Prostate gland (tissue), 2 donors: ENCODE results near the gene ADGRD1. TPM values are rescaled to one million over a fixed set of nuclear protein-coding genes. Genes with fewer than 3 reads are reported as not detected.

Experiments used
- DNase-seq: peaks from one replicate; pipeline ENCODE4 v3.0.0-alpha.2; 2019; ENCODE audit warnings: low spot score
- H3K27ac ChIP-seq, 2 donors: fragments of 200-600 bp; sonication (generic); 2 replicates each; pipeline ENCODE4 v1.5.1; 2017 to 2019
- H3K27me3 ChIP-seq: fragments of 200-600 bp; sonication (generic); replicated peaks from 2 replicates; pipeline ENCODE4 v1.5.1; 2019; ENCODE audit not compliant: insufficient read depth
- H3K36me3 ChIP-seq, 2 donors: fragments of 200-600 bp; sonication (generic); 1 replicate in 1 of 2; 2 replicates in 1 of 2; pipeline versions ENCODE4 v1.5.1 to v1.8.1; 2017 to 2019
- H3K4me1 ChIP-seq: fragments of 200-600 bp; sonication (generic); replicated peaks from 2 replicates; pipeline ENCODE4 v1.5.1; 2019
- H3K4me3 ChIP-seq, 2 donors: fragments of 200-600 bp; sonication (generic); 2 replicates each; pipeline ENCODE4 v1.5.1; 2017 to 2019
- H3K9me3 ChIP-seq: fragments of 200-600 bp; sonication (generic); 2 replicates; pipeline ENCODE4 v1.5.1; 2017
- POLR2A ChIP-seq: fragments of 450-650 bp; IDR thresholded peaks from one replicate; pipeline ENCODE4 v1.6.1; 2016; ENCODE audit warnings: antibody characterized with exemption, mild to moderate bottlenecking
- POLR2AphosphoS5 ChIP-seq: sonication (generic); formaldehyde crosslinking; IDR thresholded peaks from one replicate; pipeline ENCODE4 v1.6.1; 2017; ENCODE audit warnings: antibody characterized with exemption
- WGBS: methylation state at CpG from one replicate; pipeline ENCODE4 v1.1.5; 2018; 5-methylcytosine and 5-hydroxymethylcytosine counted together
- intact Hi-C: fragments of 100-400 bp; cut with DNase I; formaldehyde crosslinking; loops from one replicate; pipeline ENCODE4 v1.14.2; 2022
- total RNA-seq, 2 donors: library from RNA; depleted of rRNA; stranded (reverse); fragments of >200 nt; gene quantifications; one replicate each; pipeline ENCODE4 v1.1.0, GENCODE V29; 2016
- TF ChIP-seq, protein P1 (sequence below), 4 experiments: fragments of 200-600 bp in 2 of 4; fragments of 450-650 bp in 2 of 4; sonication (generic) in 2 of 4; IDR thresholded peaks; 1 replicate in 3 of 4; 2 replicates in 1 of 4; pipeline ENCODE4 v1.5.1; 2016 to 2019; ENCODE audit warnings: antibody characterized with exemption in 4 of 4, mild to moderate bottlenecking in 2 of 4, moderate library complexity in 2 of 4

ADGRD1 gene
- total RNA-seq, 2 donors from 2014 or later = 4.3 to 20.9 TPM

DNA sequence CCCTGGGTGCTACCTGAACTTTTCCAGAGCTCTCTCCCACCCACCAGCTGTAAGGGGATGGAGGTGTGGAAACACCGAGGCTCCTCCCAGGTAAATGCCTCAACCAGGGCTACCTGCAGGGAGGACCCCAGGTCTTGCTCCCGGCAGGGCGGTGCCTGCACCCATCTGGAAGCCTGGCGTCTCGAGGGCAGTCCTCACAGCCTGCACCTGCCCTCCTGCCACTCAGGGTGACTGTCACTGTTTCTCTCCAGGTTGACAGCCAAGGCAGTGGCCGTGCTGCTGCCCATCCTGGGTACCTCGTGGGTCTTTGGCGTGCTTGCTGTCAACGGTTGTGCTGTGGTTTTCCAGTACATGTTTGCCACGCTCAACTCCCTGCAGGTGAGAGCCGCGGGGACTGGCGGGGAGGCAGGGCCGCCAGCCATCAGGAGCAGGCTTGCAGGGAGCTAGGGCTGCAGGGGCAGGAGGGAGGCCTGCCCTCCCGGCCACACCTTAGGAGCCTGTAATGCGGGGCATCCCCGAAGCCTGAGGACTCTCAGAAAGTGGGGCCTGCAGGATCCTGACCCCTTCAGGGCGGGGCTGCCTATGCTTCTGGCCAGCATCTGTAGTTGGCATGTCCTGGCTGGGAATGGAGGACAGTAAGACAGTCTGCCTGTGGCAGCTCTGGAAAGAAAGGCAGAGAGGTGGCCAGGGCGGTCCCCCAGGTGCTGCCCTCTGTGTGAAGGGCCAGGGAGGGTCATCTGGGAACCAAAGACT lies 182.3 kb downstream of the ADGRD1 start:
- H3K36me3 ChIP-seq = no peaks in the 10 kb centered on the region
- TF ChIP-seq, protein P1, sequence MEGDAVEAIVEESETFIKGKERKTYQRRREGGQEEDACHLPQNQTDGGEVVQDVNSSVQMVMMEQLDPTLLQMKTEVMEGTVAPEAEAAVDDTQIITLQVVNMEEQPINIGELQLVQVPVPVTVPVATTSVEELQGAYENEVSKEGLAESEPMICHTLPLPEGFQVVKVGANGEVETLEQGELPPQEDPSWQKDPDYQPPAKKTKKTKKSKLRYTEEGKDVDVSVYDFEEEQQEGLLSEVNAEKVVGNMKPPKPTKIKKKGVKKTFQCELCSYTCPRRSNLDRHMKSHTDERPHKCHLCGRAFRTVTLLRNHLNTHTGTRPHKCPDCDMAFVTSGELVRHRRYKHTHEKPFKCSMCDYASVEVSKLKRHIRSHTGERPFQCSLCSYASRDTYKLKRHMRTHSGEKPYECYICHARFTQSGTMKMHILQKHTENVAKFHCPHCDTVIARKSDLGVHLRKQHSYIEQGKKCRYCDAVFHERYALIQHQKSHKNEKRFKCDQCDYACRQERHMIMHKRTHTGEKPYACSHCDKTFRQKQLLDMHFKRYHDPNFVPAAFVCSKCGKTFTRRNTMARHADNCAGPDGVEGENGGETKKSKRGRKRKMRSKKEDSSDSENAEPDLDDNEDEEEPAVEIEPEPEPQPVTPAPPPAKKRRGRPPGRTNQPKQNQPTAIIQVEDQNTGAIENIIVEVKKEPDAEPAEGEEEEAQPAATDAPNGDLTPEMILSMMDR (IDR thresholded peaks at IDR 0.05) = no peak
- no peaks in the 10 kb centered on the region for H3K4me1 ChIP-seq
- WGBS = 78% methylated on average over 17 of the region's 19 CpGs
- H3K27ac ChIP-seq = no peak overlapping the region
- no peaks in the 10 kb centered on the region for H3K9me3 ChIP-seq
- peaks cover 2% of the 10 kb centered on the region for H3K27me3 ChIP-seq
- intact Hi-C loops = loop anchor here (10.0 kb wide), 1 partner anchor 699 kb away; no protein-coding TSS in a partner anchor
- H3K4me3 ChIP-seq = no peak overlapping the region
- DNase-seq = no peak

GRCh38 chr12:131136539-131136872 lies 182.8 kb downstream of the ADGRD1 start:
- Histone ChIP-seq H3K27ac (no peak overlapping the region), H3K4me1 (no peaks in the 10 kb centered on the region), H3K36me3 (no peaks in the 10 kb centered on the region), H3K27me3 (peaks cover 2% of the 10 kb centered on the region), H3K9me3 (no peaks in the 10 kb centered on the region), H3K4me3 (no peak overlapping the region)
- TF ChIP-seq, protein P1 (IDR thresholded peaks at IDR 0.05) = no peak
- no peak for TF ChIP-seq POLR2AphosphoS5
- TF ChIP-seq POLR2A = no peak
- no peak for DNase-seq
- WGBS = 90% methylated on average over 13 of the region's 13 CpGs
- intact Hi-C loops = loop anchor here (10.0 kb wide), 1 partner anchor 698 kb away; no protein-coding TSS in a partner anchor

- no peak overlapping the region for H3K4me3 ChIP-seq
- TF ChIP-seq POLR2A = no peak
- no peak for TF ChIP-seq POLR2AphosphoS5
- no peaks in the 10 kb centered on the region for H3K27me3 ChIP-seq
- intact Hi-C loops = loop anchor here (10.0 kb wide), 1 partner anchor 698 kb away; no protein-coding TSS in a partner anchor
- H3K9me3 ChIP-seq = no peaks in the 10 kb centered on the region
- 73% methylated on average over 25 of the region's 25 CpGs for WGBS
- no peak for DNase-seq
- no peak overlapping the region for H3K27ac ChIP-seq
- no peaks in the 10 kb centered on the region for H3K36me3 ChIP-seq
- no peaks in the 10 kb centered on the region for H3K4me1 ChIP-seq
Observed at GRCh38 chr12:131137009-131137835, 183.5 kb downstream of the ADGRD1 start.

GRCh38 chr12:131137836-131138637 lies 184.3 kb downstream of the ADGRD1 start:
- TF ChIP-seq, protein P1 (IDR thresholded peaks at IDR 0.05) = no peak
- TF ChIP-seq POLR2AphosphoS5 = no peak
- no peaks in the 10 kb centered on the region for H3K27me3 ChIP-seq
- WGBS = 66% methylated on average over 28 of the region's 28 CpGs
- H3K4me3 ChIP-seq = no peak overlapping the region
- H3K36me3 ChIP-seq = no peaks in the 10 kb centered on the region
- no peak for DNase-seq
- no peaks in the 10 kb centered on the region for H3K9me3 ChIP-seq
- H3K27ac ChIP-seq = no peak overlapping the region
- no peaks in the 10 kb centered on the region for H3K4me1 ChIP-seq
- intact Hi-C loops = loop anchor here (10.0 kb wide), 1 partner anchor 697 kb away; no protein-coding TSS in a partner anchor
